ENCODE measurements around the gene ZBTB16. TPM values are rescaled to one million over a fixed set of nuclear protein-coding genes. Genes with fewer than 3 reads are reported as not detected.

ZBTB16 gene
- total RNA-seq, 1 experiment from 2014 or later = 0.21 TPM

GRCh38 chr11:114128399-114128798 lies 68.9 kb downstream of the ZBTB16 start:
- intact Hi-C loops (cut with micrococcal nuclease; ENCODE audit: unreplicated experiment) (no loop called here), in situ Hi-C loops (cut with HindIII; ENCODE audit: low pct_unique_long_range_greater_than_20kb, low sequenced_read_pairs) (no loop called here)
- Histone ChIP-seq H3K4me3 (ENCODE audit: low read depth in 2 of 2, low read length in 2 of 2) (no peak overlapping the region), H3K4me1 (ENCODE audit: control insufficient read depth, insufficient read depth, low read length) (no peaks in the 10 kb centered on the region), H3K27ac (ENCODE audit: low read length) (no peak overlapping the region), H3K36me3 (ENCODE audit: control insufficient read depth, insufficient read depth, low read length) (no peaks in the 10 kb centered on the region), H3K27me3 (ENCODE audit: control insufficient read depth, insufficient read depth, low read length) (peaks cover 21% of the 10 kb centered on the region), H3K9me3 (ENCODE audit: control insufficient read depth, insufficient read depth, low read depth, low read length) (no peaks in the 10 kb centered on the region)
- POLR2A ChIA-PET = no interaction called here
- no peak for DNase-seq (ENCODE audit: low read depth, low spot score)
- TF ChIP-seq REST (IDR thresholded peaks at IDR 0.05; ENCODE audit: insufficient read depth in 1 of 2, low read depth in 2 of 2, low read length in 1 of 2) (no peak), POLR2AphosphoS5 (IDR thresholded peaks at IDR 0.05; ENCODE audit: low read depth, low read length) (no peak), TCF7L2 (IDR thresholded peaks at IDR 0.05; ENCODE audit: low read depth, low read length) (no peak), SIN3A (IDR thresholded peaks at IDR 0.05; ENCODE audit: borderline replicate concordance, insufficient read depth, low read depth, low read length) (no peak), CTCF (IDR thresholded peaks at IDR 0.05) (no peak)
- CTCF ChIA-PET = interaction anchor here (0.5 kb wide), 1 partner anchor 122 kb away, joined by 7 read pairs; no protein-coding TSS in a partner anchor
- ATAC-seq = no peak
- BruUV-seq (replicated peaks) = no TSS peak

GRCh38 chr11:114129142-114129541 lies 69.6 kb downstream of the ZBTB16 start:
- H3K4me1 ChIP-seq (ENCODE audit: control insufficient read depth, insufficient read depth, low read length) = no peaks in the 10 kb centered on the region
- DNase-seq (ENCODE audit: low read depth, low spot score) (no peak), ATAC-seq (no peak)
- ChIA-PET POLR2A (interaction anchor here (0.5 kb wide), 1 partner anchor 44 kb away, joined by 4 read pairs; no protein-coding TSS in a partner anchor), CTCF (no interaction called here)
- in situ Hi-C loops (cut with HindIII; ENCODE audit: low pct_unique_long_range_greater_than_20kb, low sequenced_read_pairs) = no loop called here
- H3K36me3 ChIP-seq (ENCODE audit: control insufficient read depth, insufficient read depth, low read length) = no peaks in the 10 kb centered on the region
- peaks cover 21% of the 10 kb centered on the region for H3K27me3 ChIP-seq (ENCODE audit: control insufficient read depth, insufficient read depth, low read length)
- TF ChIP-seq SIN3A (IDR thresholded peaks at IDR 0.05; ENCODE audit: borderline replicate concordance, insufficient read depth, low read depth, low read length) (no peak), TCF7L2 (IDR thresholded peaks at IDR 0.05; ENCODE audit: low read depth, low read length) (no peak), REST (IDR thresholded peaks at IDR 0.05; ENCODE audit: insufficient read depth in 1 of 2, low read depth in 2 of 2, low read length in 1 of 2) (no peak), CTCF (IDR thresholded peaks at IDR 0.05) (no peak), POLR2AphosphoS5 (IDR thresholded peaks at IDR 0.05; ENCODE audit: low read depth, low read length) (no peak)
- no peak overlapping the region for H3K4me3 ChIP-seq (ENCODE audit: low read depth in 2 of 2, low read length in 2 of 2)
- no TSS peak for BruUV-seq (replicated peaks)
- H3K9me3 ChIP-seq (ENCODE audit: control insufficient read depth, insufficient read depth, low read depth, low read length) = no peaks in the 10 kb centered on the region
- no peak overlapping the region for H3K27ac ChIP-seq (ENCODE audit: low read length)
- intact Hi-C loops (cut with micrococcal nuclease; ENCODE audit: unreplicated experiment) = no loop called here

Data from Panc1 (cell line).